Osteocyte (in vitro differentiated cells): ENCODE data around the gene LAG3. TPM values are rescaled to one million over a fixed set of nuclear protein-coding genes. Genes with fewer than 3 reads are reported as not detected.

ENCODE experiments used
- DNase-seq: peaks from one replicate; pipeline ENCODE4 v3.0.0; 2021; ENCODE audit warnings: mixed read lengths; ENCODE audit not compliant: unreplicated experiment; ENCODE audit errors: extremely low spot score
- H3K27ac Mint-ChIP-seq: one replicate; pipeline ENCODE4 v1.8.0; 2021; ENCODE audit warnings: mild to moderate bottlenecking, mixed read lengths; ENCODE audit not compliant: unreplicated experiment
- H3K27me3 Mint-ChIP-seq: one replicate; pipeline ENCODE4 v1.8.0; 2021; ENCODE audit warnings: mixed read lengths; ENCODE audit not compliant: unreplicated experiment
- H3K36me3 Mint-ChIP-seq: one replicate; pipeline ENCODE4 v1.8.0; 2021; ENCODE audit warnings: mixed read lengths; ENCODE audit not compliant: unreplicated experiment
- H3K4me1 Mint-ChIP-seq: one replicate; pipeline ENCODE4 v1.8.0; 2021; ENCODE audit warnings: mixed read lengths; ENCODE audit not compliant: unreplicated experiment
- H3K4me3 Mint-ChIP-seq: one replicate; pipeline ENCODE4 v1.8.0; 2021; ENCODE audit warnings: mild to moderate bottlenecking, moderate library complexity, mixed read lengths; ENCODE audit not compliant: unreplicated experiment
- H3K9me3 Mint-ChIP-seq: one replicate; pipeline ENCODE4 v1.8.0; 2021; ENCODE audit warnings: mixed read lengths; ENCODE audit not compliant: unreplicated experiment
- total RNA-seq: library from RNA; stranded (reverse); gene quantifications from 2 replicates; pipeline ENCODE4 v1.2.1, GENCODE V29; 2021
- TF ChIP-seq, protein P1 (sequence below): fragments of 200-600 bp; sonication (generic); IDR thresholded peaks from 2 replicates; pipeline ENCODE4 v1.5.0; 2021; ENCODE audit warnings: antibody characterized with exemption, mild to moderate bottlenecking, moderate library complexity

LAG3 gene
- total RNA-seq, 1 donor from 2014 or later = 2.5 TPM

DNA sequence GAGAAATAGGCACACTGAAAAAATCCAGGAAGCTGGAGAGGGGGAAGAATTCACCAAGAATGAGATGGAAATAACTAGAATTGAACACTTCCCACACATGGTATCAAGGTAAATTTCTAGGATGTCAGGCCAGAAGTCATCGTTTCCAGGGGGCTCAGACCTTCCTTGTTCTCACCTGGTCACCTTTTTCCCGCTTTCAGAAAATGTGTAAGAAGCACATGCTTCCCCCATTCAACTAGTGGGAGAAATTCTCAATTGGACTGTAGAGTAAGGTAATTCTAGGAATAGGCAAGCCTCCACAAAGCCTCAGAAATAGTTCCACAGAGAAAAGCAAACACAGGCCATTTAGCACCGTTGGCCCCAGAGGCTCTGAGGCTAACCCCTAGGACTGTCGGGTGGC lies 8.9 kb upstream of the LAG3 start:
- H3K36me3 Mint-ChIP-seq = no peaks in the 10 kb centered on the region
- H3K4me1 Mint-ChIP-seq = peaks cover 50% of the 10 kb centered on the region
- no peaks in the 10 kb centered on the region for H3K27me3 Mint-ChIP-seq
- TF ChIP-seq, protein P1, sequence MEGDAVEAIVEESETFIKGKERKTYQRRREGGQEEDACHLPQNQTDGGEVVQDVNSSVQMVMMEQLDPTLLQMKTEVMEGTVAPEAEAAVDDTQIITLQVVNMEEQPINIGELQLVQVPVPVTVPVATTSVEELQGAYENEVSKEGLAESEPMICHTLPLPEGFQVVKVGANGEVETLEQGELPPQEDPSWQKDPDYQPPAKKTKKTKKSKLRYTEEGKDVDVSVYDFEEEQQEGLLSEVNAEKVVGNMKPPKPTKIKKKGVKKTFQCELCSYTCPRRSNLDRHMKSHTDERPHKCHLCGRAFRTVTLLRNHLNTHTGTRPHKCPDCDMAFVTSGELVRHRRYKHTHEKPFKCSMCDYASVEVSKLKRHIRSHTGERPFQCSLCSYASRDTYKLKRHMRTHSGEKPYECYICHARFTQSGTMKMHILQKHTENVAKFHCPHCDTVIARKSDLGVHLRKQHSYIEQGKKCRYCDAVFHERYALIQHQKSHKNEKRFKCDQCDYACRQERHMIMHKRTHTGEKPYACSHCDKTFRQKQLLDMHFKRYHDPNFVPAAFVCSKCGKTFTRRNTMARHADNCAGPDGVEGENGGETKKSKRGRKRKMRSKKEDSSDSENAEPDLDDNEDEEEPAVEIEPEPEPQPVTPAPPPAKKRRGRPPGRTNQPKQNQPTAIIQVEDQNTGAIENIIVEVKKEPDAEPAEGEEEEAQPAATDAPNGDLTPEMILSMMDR = no peak
- peak overlapping the region; percentile 97 for H3K27ac Mint-ChIP-seq
- DNase-seq = no peak
- H3K9me3 Mint-ChIP-seq = no peaks in the 10 kb centered on the region
- H3K4me3 Mint-ChIP-seq = peak overlapping the region; percentile 70

DNA sequence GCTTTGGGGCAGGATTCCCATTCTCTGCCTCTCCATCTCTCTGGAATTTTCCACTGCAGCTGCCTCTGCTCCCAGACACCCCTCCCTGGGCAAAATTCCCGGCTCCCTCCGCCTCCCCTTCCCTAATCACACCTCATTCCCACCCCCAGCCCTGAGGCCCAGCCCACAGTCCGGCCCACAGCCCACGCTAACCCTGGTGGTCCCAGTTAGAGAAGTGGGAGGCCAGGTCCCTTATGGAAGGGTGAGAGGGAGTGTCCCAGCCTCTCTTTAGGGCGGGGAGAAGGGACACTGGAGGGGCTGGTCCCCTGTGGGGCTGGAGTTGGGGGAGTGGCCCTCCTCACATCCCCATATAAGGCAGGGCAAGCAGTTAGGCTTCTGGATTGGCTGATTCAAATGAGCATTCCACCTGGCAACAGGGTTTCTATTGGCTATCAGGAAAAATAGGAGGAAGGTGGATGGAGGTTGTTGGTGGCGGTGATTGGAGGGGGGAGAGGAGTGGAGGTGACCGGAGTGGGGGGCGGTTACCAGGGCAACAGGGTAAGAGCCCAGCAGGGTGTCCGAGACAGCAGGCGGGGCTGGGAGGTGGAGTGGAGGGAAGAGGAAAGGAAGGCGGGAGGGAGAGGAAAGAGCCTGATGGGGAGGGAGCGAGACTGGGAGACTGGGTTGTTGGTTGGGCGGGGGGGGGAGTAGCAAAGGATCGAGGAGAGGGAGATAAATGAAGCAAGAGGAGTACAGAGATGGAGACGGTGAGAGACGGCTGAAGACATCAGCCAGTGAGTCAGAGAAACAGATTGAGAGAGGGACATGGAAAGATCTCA lies 8.1 kb upstream of the LAG3 start:
- DNase-seq = peak; percentile 97
- TF ChIP-seq, protein P1 = no peak
- Mint-ChIP-seq H3K4me3 (peak overlapping the region; percentile 70), H3K36me3 (no peaks in the 10 kb centered on the region), H3K27me3 (no peaks in the 10 kb centered on the region), H3K27ac (peak overlapping the region; percentile 97), H3K4me1 (peaks cover 58% of the 10 kb centered on the region), H3K9me3 (no peaks in the 10 kb centered on the region)

DNA sequence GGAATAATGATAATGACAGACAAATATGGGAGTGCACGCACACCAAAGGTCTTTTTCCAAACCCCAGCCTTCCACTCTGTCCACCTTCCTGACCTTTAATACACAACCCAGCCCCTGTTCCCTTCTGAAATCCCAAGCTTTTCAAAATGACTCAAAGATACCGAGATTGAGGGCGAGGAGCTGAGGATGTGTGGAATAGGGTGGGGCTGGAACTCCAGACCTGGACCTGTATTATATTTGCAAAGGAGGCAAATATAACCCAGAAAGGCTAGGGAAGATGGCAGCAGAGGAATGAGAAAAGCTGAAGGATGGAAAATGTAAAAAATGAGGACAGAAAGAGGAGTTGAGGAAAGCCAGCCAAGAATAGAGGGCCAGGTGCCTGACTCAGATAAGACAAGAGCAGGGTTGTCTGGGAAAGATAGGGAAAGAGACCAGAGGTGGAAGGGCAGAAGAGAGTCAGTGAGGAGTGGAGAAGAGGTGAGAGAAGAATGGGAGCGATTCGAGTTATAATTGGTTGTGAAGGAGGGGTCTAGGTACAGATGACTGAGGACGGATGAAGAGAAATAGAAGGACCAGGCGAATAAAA lies 7.2 kb upstream of the LAG3 start:
- DNase-seq = no peak
- TF ChIP-seq, protein P1 = no peak

DNA sequence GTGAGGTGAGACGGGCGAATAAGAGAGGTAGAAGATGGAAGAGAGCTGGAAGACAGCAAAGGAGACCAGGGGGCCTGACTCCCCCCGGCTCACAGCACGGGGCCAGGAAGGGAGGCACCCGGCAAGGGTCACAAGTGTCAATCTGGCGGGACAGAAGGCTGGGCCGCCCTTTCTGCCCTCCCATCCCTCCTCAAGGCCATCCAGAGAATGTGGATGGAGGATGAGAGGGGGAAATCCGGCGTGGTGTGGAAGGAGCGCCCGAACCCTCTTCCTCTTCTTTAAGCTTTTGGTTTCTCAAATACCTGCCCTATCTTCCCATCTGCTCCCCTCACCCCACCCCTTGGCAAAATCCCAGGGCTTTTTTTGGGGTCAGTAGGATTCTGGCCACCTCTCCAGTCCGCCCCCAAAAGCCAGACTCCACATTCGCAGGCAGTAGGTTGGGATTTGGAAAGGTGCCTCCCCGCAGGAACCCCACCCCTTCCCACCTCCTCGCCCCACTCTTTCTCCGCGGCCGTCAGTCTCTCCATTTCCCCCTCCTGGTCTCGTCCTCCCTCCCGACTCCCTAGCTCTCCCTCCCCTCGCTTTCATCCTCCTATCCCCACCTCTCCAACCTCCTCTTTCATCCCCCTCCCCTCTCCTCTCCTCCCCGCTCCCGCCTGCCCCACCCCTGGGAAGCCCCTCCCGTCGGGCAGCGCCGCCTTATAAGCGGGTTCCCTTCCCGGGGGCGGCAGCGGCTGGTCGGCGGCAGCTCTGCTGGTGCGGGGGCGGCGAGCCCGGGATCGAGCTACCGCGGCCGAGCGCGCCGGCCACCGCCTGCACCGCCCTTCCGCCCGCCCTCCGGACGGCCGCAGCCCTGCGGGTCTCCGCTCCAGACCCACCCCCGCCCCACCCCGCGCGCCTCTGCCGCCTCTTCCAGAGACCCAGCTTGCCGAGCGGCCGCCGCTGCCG lies 6.4 kb upstream of the LAG3 start, which contains the start of gene PTMS:
Gene PTMS (plus strand): TSS at position 730 of the 948 bp plus-strand sequence. CDS start 343 bp downstream, outside the sequence.
- peaks cover 4% of the 10 kb centered on the region for H3K36me3 Mint-ChIP-seq
- H3K27ac Mint-ChIP-seq = peak within 1 kb of the TSS; percentile 97
- peaks cover 58% of the 10 kb centered on the region for H3K4me1 Mint-ChIP-seq
- H3K4me3 Mint-ChIP-seq = peak within 1 kb of the TSS; percentile 95
- peak; percentile 95 for DNase-seq
- TF ChIP-seq, protein P1 = no peak
- H3K9me3 Mint-ChIP-seq = no peaks in the 10 kb centered on the region
- no peaks in the 10 kb centered on the region for H3K27me3 Mint-ChIP-seq

More for the DNA sequence above, 7.2 kb upstream of the LAG3 start:
- H3K4me3 Mint-ChIP-seq = peak overlapping the region; percentile 77
- H3K27ac Mint-ChIP-seq = peak overlapping the region; percentile 97
- no peaks in the 10 kb centered on the region for H3K9me3 Mint-ChIP-seq
- H3K27me3 Mint-ChIP-seq = no peaks in the 10 kb centered on the region
- H3K36me3 Mint-ChIP-seq = peaks cover 3% of the 10 kb centered on the region
- H3K4me1 Mint-ChIP-seq = peaks cover 57% of the 10 kb centered on the region
